GM20000 (cell line): ENCODE measurements around the gene PHAF1.

Experiments used
- DNase-seq: peaks from one replicate; pipeline ENCODE4 v3.0.0; 2012; ENCODE audit warnings: low spot score
- TF ChIP-seq, protein P1 (sequence below): IDR thresholded peaks from 2 replicates; pipeline ENCODE4 v1.5.1; 2012; ENCODE audit warnings: mild to moderate bottlenecking, control low read depth; ENCODE audit errors: extremely low read depth, missing control alignments

The PHAF1 gene

DNA sequence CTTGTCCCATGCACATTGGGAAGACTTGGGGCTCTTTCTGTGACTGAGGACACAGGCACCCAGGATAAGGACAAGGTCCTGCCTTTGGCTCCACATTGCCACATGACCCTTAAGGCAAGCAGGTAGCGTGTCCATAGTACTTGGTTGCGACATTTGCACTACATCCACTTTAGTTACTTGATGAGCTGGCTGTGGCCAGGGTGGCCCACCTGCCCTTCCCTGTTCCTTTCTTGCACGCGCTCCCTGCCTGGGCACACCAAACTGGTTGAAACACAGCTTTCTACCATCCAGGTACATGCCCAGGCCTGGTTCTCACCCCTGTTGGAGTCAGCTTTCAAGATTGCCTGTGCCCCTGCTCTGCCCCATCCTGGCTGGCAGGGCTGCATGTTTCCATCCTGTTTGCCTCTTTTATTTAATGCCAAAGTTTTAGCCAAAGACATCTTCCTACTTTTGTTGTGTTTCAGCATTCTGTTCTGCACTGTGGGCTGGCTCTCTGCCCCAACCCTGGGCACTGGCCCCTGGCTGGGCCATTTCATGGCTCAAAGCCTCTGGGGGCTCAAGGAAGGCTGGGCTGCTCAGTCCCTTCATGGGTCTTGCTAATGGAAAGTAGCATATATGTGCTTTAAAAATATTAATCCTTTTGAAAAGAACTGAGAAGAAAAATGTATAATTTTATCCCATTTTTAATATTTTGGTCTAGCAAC lies 37.8 kb downstream of the PHAF1 start:
- TF ChIP-seq, protein P1, sequence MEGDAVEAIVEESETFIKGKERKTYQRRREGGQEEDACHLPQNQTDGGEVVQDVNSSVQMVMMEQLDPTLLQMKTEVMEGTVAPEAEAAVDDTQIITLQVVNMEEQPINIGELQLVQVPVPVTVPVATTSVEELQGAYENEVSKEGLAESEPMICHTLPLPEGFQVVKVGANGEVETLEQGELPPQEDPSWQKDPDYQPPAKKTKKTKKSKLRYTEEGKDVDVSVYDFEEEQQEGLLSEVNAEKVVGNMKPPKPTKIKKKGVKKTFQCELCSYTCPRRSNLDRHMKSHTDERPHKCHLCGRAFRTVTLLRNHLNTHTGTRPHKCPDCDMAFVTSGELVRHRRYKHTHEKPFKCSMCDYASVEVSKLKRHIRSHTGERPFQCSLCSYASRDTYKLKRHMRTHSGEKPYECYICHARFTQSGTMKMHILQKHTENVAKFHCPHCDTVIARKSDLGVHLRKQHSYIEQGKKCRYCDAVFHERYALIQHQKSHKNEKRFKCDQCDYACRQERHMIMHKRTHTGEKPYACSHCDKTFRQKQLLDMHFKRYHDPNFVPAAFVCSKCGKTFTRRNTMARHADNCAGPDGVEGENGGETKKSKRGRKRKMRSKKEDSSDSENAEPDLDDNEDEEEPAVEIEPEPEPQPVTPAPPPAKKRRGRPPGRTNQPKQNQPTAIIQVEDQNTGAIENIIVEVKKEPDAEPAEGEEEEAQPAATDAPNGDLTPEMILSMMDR: no peak
- no peak for DNase-seq

DNA sequence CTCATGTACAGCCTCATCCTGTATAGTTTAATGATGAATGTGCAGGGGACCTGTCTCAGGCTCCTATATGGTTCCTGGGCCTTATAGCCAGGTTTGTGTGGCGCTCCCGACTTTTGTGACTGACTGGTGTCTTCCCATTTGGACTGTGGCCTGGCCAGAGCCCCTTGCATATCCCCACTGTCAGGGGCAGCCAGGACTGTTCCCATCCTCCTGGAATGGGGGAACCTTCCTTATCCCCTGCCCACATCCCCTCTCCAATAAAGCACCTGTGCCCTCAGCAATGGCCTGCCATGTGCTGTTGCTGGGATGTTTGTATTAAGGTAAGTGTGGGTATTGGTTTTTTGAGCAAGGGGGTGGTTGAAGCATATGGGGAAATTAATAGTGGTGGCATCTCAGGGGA lies 38.5 kb downstream of the PHAF1 start:
- TF ChIP-seq, protein P1: no peak
- no peak for DNase-seq

DNA sequence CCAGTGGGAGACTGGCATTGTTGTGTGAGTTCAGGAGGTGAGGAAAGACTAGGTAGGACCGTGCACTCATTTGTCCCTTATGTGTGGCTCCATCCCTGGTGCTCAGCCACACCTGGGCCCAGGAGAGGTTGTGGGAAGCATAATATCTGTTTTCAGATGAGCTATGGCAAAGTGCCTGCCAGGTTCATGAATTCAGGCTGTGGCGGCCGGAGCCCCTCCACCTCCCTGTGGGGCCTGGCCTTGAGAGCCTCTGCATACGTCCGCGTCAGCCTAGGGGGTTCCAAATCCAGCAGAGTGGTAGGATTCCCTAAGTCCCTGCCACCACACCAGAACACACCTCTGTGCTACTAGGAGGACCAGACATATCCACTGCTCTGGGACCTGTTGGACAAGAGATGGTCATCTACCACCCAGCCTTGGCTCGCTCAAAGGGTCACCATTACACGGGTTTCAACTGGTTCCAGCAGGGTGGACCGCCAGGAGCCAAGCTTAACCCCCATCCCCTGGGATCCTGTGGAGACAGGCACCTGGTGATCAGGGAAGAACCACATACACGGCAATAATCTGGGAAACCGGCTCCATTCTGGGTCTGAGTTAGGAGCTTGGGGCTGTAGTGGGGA lies 39.0 kb downstream of the PHAF1 start:
- TF ChIP-seq, protein P1: no peak
- DNase-seq: no peak

DNA sequence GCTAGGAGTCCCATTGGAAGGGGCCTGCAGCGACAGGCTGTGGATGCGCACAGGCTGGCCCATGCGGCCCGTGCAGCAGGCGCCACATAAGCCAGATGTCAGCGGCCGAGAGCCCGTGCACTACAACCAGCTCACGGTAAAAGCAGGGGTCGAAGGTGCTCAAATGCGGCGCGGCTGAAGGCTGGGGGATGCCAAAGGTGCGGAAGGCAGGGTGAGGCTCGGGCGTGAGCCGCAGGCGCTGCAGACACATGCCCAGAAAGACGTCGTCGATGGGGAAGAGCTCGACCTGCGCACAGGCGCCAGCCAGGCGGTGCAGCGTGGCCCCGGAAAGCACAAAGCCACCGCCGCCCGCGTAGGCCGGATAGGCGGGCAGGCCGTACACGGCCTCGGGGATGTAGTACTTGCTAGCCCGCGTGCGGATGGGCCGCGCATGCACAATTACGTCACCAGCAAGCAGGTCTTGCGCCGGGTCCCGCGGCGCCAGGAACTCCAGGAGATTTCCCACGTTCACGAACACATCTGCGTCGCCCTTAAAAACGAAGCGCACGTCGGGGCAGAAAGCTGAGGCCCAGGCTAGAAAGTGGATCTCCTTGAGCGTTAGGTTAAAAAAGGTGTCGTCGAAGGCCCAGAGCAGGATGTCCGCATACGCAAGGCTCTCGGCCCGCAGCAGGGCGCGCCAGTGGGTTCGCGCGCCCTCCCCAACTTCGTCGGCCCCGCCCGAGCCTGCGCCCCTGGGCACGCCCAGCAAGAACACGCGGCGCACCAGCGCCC lies 39.7 kb downstream of the PHAF1 start:
- DNase-seq: no peak
- TF ChIP-seq, protein P1: no peak

DNA sequence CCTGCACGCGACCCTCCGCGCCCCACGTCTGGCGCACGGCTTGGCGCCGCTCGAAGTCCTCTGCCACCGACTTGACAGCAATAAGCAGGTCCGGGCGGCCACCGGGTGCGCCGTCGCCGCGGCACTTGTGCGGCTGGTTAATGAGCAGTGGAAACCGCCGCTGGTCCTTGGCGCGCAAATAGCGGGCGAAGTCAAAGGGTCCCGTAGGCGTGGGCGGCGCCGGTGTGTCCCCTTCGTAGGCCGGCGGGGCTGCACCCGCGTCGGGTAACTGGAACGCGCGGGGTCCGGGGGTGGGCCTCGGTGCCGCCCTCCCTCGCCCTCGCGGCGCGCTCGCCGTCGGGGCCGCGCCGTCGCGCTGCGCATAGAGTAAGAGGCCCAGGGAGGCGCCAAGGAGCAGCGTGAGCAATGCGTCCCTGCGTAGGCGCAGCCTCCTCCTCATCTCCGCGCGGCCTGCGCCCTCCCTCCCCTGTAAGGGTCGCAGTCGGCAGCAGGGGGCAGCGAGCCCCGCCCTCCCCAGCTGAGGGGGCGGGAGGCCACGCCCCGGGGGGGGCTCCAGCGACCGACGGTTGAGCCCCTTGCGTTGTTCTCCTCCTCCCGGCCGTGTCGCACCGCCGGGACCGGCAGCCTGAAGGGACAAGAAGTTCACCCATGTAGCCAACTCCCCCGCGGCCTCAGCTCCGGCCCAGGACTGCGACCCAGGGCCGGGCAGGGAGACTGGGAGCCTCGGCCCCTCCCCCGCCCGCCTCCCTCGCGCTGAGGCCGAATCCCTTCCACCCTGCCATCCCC lies 40.5 kb downstream of the PHAF1 start:
- TF ChIP-seq, protein P1: no peak

DNA sequence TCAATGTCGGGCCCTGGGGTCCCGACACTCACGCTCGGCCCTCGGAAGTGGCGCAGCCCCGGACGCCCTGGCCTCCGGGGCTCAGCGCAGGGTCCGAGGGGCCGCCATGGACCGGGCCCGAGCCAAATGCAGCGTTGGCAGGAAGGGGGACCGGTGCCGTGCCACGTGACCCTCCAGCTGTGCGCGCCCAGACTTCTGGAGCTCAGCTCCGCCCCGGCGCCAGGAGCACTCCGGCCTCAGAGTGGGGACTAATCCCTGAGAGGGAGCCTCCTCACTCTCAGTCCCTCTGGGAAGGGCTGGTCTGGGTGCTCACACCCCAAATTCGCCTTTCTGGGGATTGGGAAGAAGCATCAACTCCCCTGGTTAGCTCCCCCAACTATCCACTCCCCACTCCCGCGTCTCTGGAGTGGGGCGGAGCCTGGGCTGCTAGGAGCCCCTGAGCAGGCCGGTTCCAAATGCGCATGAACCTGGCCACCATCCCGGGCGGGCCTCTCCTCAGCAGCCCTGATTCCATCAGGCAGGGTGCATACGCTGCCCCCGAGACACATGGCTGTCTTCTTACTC lies 41.2 kb downstream of the PHAF1 start, which contains the start of gene B3GNT9:
B3GNT9 (minus strand) TSS at position 166 of the 564 bp plus-strand sequence. CDS start 513 bp downstream, outside the sequence.
- peak; percentile 85 for DNase-seq
- TF ChIP-seq, protein P1: no peak

More for the DNA sequence above, 40.5 kb downstream of the PHAF1 start:
- DNase-seq: peak; percentile 91
